ENCODE measurements around the gene TGFBR1.

- TF ChIP-seq CTCF (IDR thresholded peaks at IDR 0.05) (no peak), POLR2A (IDR thresholded peaks at IDR 0.05) (no peak), POLR2AphosphoS5 (IDR thresholded peaks at IDR 0.05) (no peak), EP300 (IDR thresholded peaks at IDR 0.05) (no peak)
These were observed 40.1 kb downstream of the TGFBR1 start for GRCh38 chr9:99144966-99145365.
